ENCODE results near the gene GPATCH2. TPM values are rescaled to one million over a fixed set of nuclear protein-coding genes. Genes with fewer than 3 reads are reported as not detected.

GPATCH2 gene
- total RNA-seq, 1 donor from 2014 or later: 23.0 TPM

- Mint-ChIP-seq H3K9me3 (no peaks in the 10 kb centered on the region), H3K36me3 (no peaks in the 10 kb centered on the region), H3K27ac (no peak overlapping the region), H3K4me1 (no peaks in the 10 kb centered on the region), H3K4me3 (no peak overlapping the region), H3K27me3 (ENCODE audit: low read depth) (no peaks in the 10 kb centered on the region)
- DNase-seq (ENCODE audit: low spot score in 2 of 2, unreplicated experiment in 2 of 2): no peak
- no peak for TF ChIP-seq CTCF (IDR thresholded peaks at IDR 0.05; ENCODE audit: unreplicated experiment)
Observed at GRCh38 chr1:217660353-217661062, 29.6 kb upstream of the GPATCH2 start.

- H3K27ac Mint-ChIP-seq: no peak overlapping the region
- H3K36me3 Mint-ChIP-seq: no peaks in the 10 kb centered on the region
- no peaks in the 10 kb centered on the region for H3K27me3 Mint-ChIP-seq (ENCODE audit: low read depth)
- no peak overlapping the region for H3K4me3 Mint-ChIP-seq
- no peak for TF ChIP-seq CTCF (IDR thresholded peaks at IDR 0.05; ENCODE audit: unreplicated experiment)
- no peak for DNase-seq (ENCODE audit: low spot score in 2 of 2, unreplicated experiment in 2 of 2)
- H3K9me3 Mint-ChIP-seq: no peaks in the 10 kb centered on the region
- no peaks in the 10 kb centered on the region for H3K4me1 Mint-ChIP-seq
Observed at GRCh38 chr1:217650674-217651073, 19.8 kb upstream of the GPATCH2 start.

GRCh38 chr1:217647791-217648190 lies 16.9 kb upstream of the GPATCH2 start:
- Mint-ChIP-seq H3K4me3 (no peak overlapping the region), H3K27ac (no peak overlapping the region), H3K27me3 (ENCODE audit: low read depth) (no peaks in the 10 kb centered on the region), H3K9me3 (no peaks in the 10 kb centered on the region), H3K4me1 (no peaks in the 10 kb centered on the region), H3K36me3 (no peaks in the 10 kb centered on the region)
- DNase-seq (ENCODE audit: low spot score in 2 of 2, unreplicated experiment in 2 of 2): no peak
- no peak for TF ChIP-seq CTCF (IDR thresholded peaks at IDR 0.05; ENCODE audit: unreplicated experiment)

GRCh38 chr1:217642455-217642854 lies 11.6 kb upstream of the GPATCH2 start:
- TF ChIP-seq CTCF (IDR thresholded peaks at IDR 0.05; ENCODE audit: unreplicated experiment): no peak
- DNase-seq (ENCODE audit: low spot score in 2 of 2, unreplicated experiment in 2 of 2): no peak
- no peak overlapping the region for H3K27ac Mint-ChIP-seq
- no peaks in the 10 kb centered on the region for H3K27me3 Mint-ChIP-seq (ENCODE audit: low read depth)
- no peaks in the 10 kb centered on the region for H3K4me1 Mint-ChIP-seq
- no peaks in the 10 kb centered on the region for H3K9me3 Mint-ChIP-seq
- H3K36me3 Mint-ChIP-seq: no peaks in the 10 kb centered on the region
- H3K4me3 Mint-ChIP-seq: no peak overlapping the region

GRCh38 chr1:217627431-217627830 lies 3.5 kb downstream of the GPATCH2 start:
- DNase-seq (ENCODE audit: low spot score in 2 of 2, unreplicated experiment in 2 of 2): no peak
- no peak for TF ChIP-seq CTCF (IDR thresholded peaks at IDR 0.05; ENCODE audit: unreplicated experiment)
- peaks cover 29% of the 10 kb centered on the region for H3K4me1 Mint-ChIP-seq
- H3K27me3 Mint-ChIP-seq (ENCODE audit: low read depth): no peaks in the 10 kb centered on the region
- H3K36me3 Mint-ChIP-seq: no peaks in the 10 kb centered on the region
- H3K4me3 Mint-ChIP-seq: no peak overlapping the region
- H3K27ac Mint-ChIP-seq: no peak overlapping the region
- no peaks in the 10 kb centered on the region for H3K9me3 Mint-ChIP-seq

Measured in mesothelial cell of epicardium (in vitro differentiated cells).